HepG2 (cell line): ENCODE measurements around the gene NOS2. TPM values are rescaled to one million over a fixed set of nuclear protein-coding genes. Genes with fewer than 3 reads are reported as not detected.
"Not testable (repeated sequence)": the region's sequence is repeated elsewhere in the genome, so short reads cannot be mapped to it uniquely, and the experiment has no call there.

Experiments
- ATAC-seq: fragments of 200-7000 bp; cut with Tn5 transposase; 3 replicates; pipeline ENCODE4 v1.9.1; 2020; ENCODE audit warnings: mild to moderate bottlenecking, moderate library complexity
- BruUV-seq: library from RNA; stranded (reverse); fragments of 400-500 nt; replicated peaks from 2 replicates; lab custom pipeline; 2021; lab: Mats Ljungman, UMichigan
- CTCF ChIA-PET: fragments of 300-600 bp; formaldehyde crosslinking; extraction: SDS; loops from one replicate; lab custom pipeline; 2021; ENCODE audit warnings: low total read pairs, inconsistent platforms, low intra/inter-chr PET ratio; lab: Yijun Ruan, JAX
- POLR2A ChIA-PET: fragments of 350-600 bp; sonication (Branson Sonifier 250); formaldehyde crosslinking; loops from one replicate; lab custom pipeline; 2020; ENCODE audit warnings: antibody characterized with exemption, inconsistent platforms; lab: Yijun Ruan, JAX
- DNase-seq: peaks from one replicate; pipeline ENCODE4 v3.0.0-alpha.2; 2015; ENCODE audit warnings: low spot score
- FAIRE-seq: peaks from 3 replicates; lab custom pipeline; 2011; peaks lifted over from hg19 to GRCh38; lab: Jason Lieb, UNC
- H2AFZ ChIP-seq: one replicate; pipeline ENCODE4 v1.6.1; 2011; ENCODE audit warnings: low read length, inconsistent platforms
- H3K27ac ChIP-seq: fragments of 300-600 bp; 3 replicates; pipeline ENCODE4 v1.8.0; 2011; ENCODE audit warnings: mixed run types, mild to moderate bottlenecking, mixed read lengths, low read length, inconsistent platforms; ENCODE audit not compliant: insufficient read depth; ENCODE audit errors: extremely low read length
- H3K27me3 ChIP-seq, 2 experiments: fragments of 200-600 bp in 1 of 2; 2 replicates in 1 of 2; 3 replicates in 1 of 2; pipeline versions ENCODE4 v1.6.0 to v1.8.0; 2011; ENCODE audit warnings: low read length in 2 of 2, mild to moderate bottlenecking in 2 of 2, moderate library complexity in 2 of 2, inconsistent platforms in 1 of 2; ENCODE audit not compliant: insufficient read depth in 2 of 2, control insufficient read depth in 1 of 2
- H3K36me3 ChIP-seq, 2 experiments: fragments of 200-600 bp in 1 of 2; replicated peaks in 1 of 2; 2 replicates in 1 of 2; 3 replicates in 1 of 2; pipeline versions ENCODE4 v1.5.1 to v1.8.0; 2011; ENCODE audit warnings: low read length in 2 of 2, inconsistent platforms in 1 of 2; ENCODE audit not compliant: insufficient read depth in 2 of 2, control insufficient read depth in 1 of 2
- H3K4me1 ChIP-seq: 2 replicates; pipeline ENCODE4 v1.5.1; 2012; ENCODE audit warnings: low read length, inconsistent platforms; ENCODE audit not compliant: insufficient read depth
- H3K4me2 ChIP-seq: 2 replicates; pipeline ENCODE4 v1.6.0; 2011; ENCODE audit warnings: low read depth, low read length, inconsistent platforms
- H3K4me3 ChIP-seq, 3 experiments: fragments of 200-600 bp in 1 of 3; sonication (generic), shearing (Covaris generic) in 1 of 3; replicated peaks in 1 of 3; 2 replicates each; pipeline ENCODE4 v1.5.1; 2011 to 2016; ENCODE audit warnings: low read length in 3 of 3, inconsistent platforms in 2 of 3, low read depth in 2 of 3, mild to moderate bottlenecking in 2 of 3, control low read depth in 1 of 3, mixed read lengths in 1 of 3; ENCODE audit not compliant: insufficient read depth in 1 of 3
- H3K79me2 ChIP-seq: one replicate; pipeline ENCODE4 v1.6.1; 2011; ENCODE audit warnings: low read length, inconsistent platforms; ENCODE audit not compliant: insufficient read depth
- H3K9ac ChIP-seq: 2 replicates; pipeline ENCODE4 v1.6.0; 2011; ENCODE audit warnings: mild to moderate bottlenecking, low read depth, low read length, inconsistent platforms; ENCODE audit not compliant: insufficient read depth
- H3K9me3 ChIP-seq: 2 replicates; pipeline ENCODE4 v1.5.1; 2012; ENCODE audit warnings: mild to moderate bottlenecking, low read length
- H4K20me1 ChIP-seq: 2 replicates; pipeline ENCODE4 v1.6.0; 2011; ENCODE audit warnings: inconsistent platforms, mild to moderate bottlenecking, low read length, moderate library complexity; ENCODE audit not compliant: insufficient read depth
- KDM2A ChIP-seq: sonication (generic); formaldehyde crosslinking; IDR thresholded peaks from 2 replicates; pipeline ENCODE4 v1.4.0; 2020; ENCODE audit warnings: low read depth, missing genetic modification reagents, borderline replicate concordance
- KDM5B ChIP-seq: sonication (generic); formaldehyde crosslinking; IDR thresholded peaks from 2 replicates; pipeline ENCODE4 v1.4.0; 2020; ENCODE audit warnings: missing genetic modification reagents, mild to moderate bottlenecking, borderline replicate concordance
- NFYB ChIP-seq: sonication (generic); formaldehyde crosslinking; IDR thresholded peaks from 2 replicates; pipeline ENCODE4 v1.4.0; 2020; ENCODE audit warnings: missing genetic modification reagents
- SRY ChIP-seq: sonication (generic); formaldehyde crosslinking; IDR thresholded peaks from 2 replicates; pipeline ENCODE4 v1.8.0; 2022; ENCODE audit warnings: mild to moderate bottlenecking, missing genetic modification reagents
- U2AF1 ChIP-seq: fragments of 200-400 bp; formaldehyde crosslinking; optimal IDR thresholded peaks from 2 replicates; pipeline ENCODE3; 2017; ENCODE audit warnings: mild to moderate bottlenecking, low read depth, low read length
- ZBTB4 ChIP-seq: sonication (generic); formaldehyde crosslinking; IDR thresholded peaks from 2 replicates; pipeline ENCODE4 v1.4.0; 2020; ENCODE audit warnings: missing genetic modification reagents, mild to moderate bottlenecking, borderline replicate concordance
- ZNF383 ChIP-seq: sonication (generic); formaldehyde crosslinking; IDR thresholded peaks from 2 replicates; pipeline ENCODE4 v1.4.0; 2020; ENCODE audit warnings: missing genetic modification reagents, mild to moderate bottlenecking, borderline replicate concordance
- ZNF773 ChIP-seq: sonication (generic); formaldehyde crosslinking; IDR thresholded peaks from 2 replicates; pipeline ENCODE4 v1.4.0; 2020; ENCODE audit warnings: missing genetic modification reagents, borderline replicate concordance
- ZNF788 ChIP-seq: sonication (generic); formaldehyde crosslinking; IDR thresholded peaks from 2 replicates; pipeline ENCODE4 v1.5.0; 2020; ENCODE audit warnings: mild to moderate bottlenecking, missing genetic modification reagents, borderline replicate concordance
- WGBS: methylation state at CpG from one replicate; pipeline ENCODE4 v1.1.6; 2017; ENCODE audit warnings: low lambda C conversion rate; 5-methylcytosine and 5-hydroxymethylcytosine counted together
- in situ Hi-C: cut with HindIII; loops from 2 replicates; pipeline ENCODE4 v1.10.0; 2017; ENCODE audit warnings: low pct_unique_long_range_greater_than_20kb; ENCODE audit not compliant: extremely low pct_ligation_motif_present
- intact Hi-C: fragments of 100-400 bp; cut with micrococcal nuclease; formaldehyde crosslinking; loops from one replicate; pipeline ENCODE4 v1.10.0; 2022; ENCODE audit not compliant: unreplicated experiment
- polyA plus RNA-seq, 8 experiments: library from polyadenylated mRNA; depleted of rRNA in 3 of 8; stranded (reverse) in 7 of 8; unstranded in 1 of 8; fragments of >200 nt; fragmentation: Illumina TruSeq in 4 of 8; extraction: Trizol in 4 of 8; gene quantifications; 2 replicates each; pipeline versions ENCODE4 v1.2.1 to v1.2.3, GENCODE V29; 2011 to 2016; ENCODE audit warnings: low read depth in 4 of 8, missing spikeins in 1 of 8, mixed read lengths in 1 of 8; ENCODE audit not compliant: insufficient read depth in 1 of 8
- total RNA-seq, 5 experiments: library from RNA; depleted of rRNA; stranded (reverse); fragments of >200 nt; fragmentation: Illumina TruSeq; extraction: Trizol; gene quantifications; 2 replicates each; pipeline ENCODE4 v1.2.3, GENCODE V29; 2016; ENCODE audit warnings: low read depth in 1 of 5
- TF ChIP-seq, protein P1 (sequence below): sonication (generic); formaldehyde crosslinking; IDR thresholded peaks from 2 replicates; pipeline ENCODE4 v1.9.0; 2021; ENCODE audit warnings: missing genetic modification reagents, mild to moderate bottlenecking, borderline replicate concordance

The NOS2 gene
- total and polyA plus RNA-seq, 2 of the 13 experiments (the other 11 are each of a cell fraction or from before 2014, with no cell fraction given): 0.02 TPM; not detected in 1

DNA sequence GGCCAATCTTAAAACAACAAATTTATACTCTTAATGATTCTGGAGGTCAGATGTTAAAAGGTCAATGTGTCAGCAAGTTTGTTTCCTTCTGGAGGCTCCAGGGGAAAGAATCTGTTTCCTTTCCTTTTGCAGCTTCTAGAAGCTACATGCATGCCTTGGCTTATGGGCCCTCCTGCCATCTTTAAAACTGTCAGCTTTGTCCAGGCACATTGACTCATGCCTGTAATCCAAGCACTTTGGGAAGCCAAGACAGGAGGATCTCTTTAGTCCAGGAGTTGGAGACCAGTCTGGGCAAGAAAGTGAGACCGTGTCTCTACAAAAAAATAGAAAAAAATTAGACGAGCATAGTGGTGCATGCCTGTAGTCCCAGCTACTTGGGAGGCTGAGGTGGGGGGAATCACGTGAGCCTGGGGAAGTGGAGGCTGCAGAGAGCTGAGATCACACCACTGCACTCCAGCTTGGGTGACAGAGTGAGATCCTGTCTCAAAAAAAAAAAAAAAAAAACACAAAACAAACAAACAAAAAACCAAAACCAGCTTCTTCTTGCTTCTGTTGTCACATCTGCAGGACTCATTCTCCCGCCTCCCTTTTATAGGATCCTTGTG is 58.3 kb downstream of the NOS2 start (continued):
- TF ChIP-seq U2AF1: no peak

GRCh38 chr17:27741361-27741861 is 58.9 kb downstream of the NOS2 start:
- no peaks in the 10 kb centered on the region for H3K4me1 ChIP-seq
- no peaks in the 10 kb centered on the region for H4K20me1 ChIP-seq
- ATAC-seq (no peak), DNase-seq (no peak), FAIRE-seq (no peak)
- H3K27me3 ChIP-seq: no peaks in the 10 kb centered on the region; a peak in 1 of 5 replicates
- no TSS peak for BruUV-seq
- no peak overlapping the region for H3K27ac ChIP-seq
- H3K36me3 ChIP-seq: no peaks in the 10 kb centered on the region
- H3K4me2 ChIP-seq: no peak overlapping the region
- H3K79me2 ChIP-seq: no peaks in the 10 kb centered on the region
- TF ChIP-seq KDM2A (CRISPR knock-in tag): no peak
- no peak for TF ChIP-seq ZBTB4 (CRISPR knock-in tag)
- TF ChIP-seq NFYB: no peak
- TF ChIP-seq, protein P1, sequence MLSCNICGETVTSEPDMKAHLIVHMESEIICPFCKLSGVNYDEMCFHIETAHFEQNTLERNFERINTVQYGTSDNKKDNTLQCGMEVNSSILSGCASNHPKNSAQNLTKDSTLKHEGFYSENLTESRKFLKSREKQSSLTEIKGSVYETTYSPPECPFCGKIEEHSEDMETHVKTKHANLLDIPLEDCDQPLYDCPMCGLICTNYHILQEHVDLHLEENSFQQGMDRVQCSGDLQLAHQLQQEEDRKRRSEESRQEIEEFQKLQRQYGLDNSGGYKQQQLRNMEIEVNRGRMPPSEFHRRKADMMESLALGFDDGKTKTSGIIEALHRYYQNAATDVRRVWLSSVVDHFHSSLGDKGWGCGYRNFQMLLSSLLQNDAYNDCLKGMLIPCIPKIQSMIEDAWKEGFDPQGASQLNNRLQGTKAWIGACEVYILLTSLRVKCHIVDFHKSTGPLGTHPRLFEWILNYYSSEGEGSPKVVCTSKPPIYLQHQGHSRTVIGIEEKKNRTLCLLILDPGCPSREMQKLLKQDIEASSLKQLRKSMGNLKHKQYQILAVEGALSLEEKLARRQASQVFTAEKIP: no peak
- no peak for TF ChIP-seq ZNF788
- no peak for TF ChIP-seq ZNF383 (CRISPR knock-in tag)
- TF ChIP-seq SRY (CRISPR knock-in tag): no peak
- TF ChIP-seq KDM5B (CRISPR knock-in tag): no peak
- no peak for TF ChIP-seq ZNF773 (CRISPR knock-in tag)
- H3K9me3 ChIP-seq: no peaks in the 10 kb centered on the region
- H3K9ac ChIP-seq: no peak overlapping the region
- no peak overlapping the region for H2AFZ ChIP-seq
- intact Hi-C loops (no loop called here), in situ Hi-C loops (no loop called here)
- POLR2A ChIA-PET: no interaction called here
- 20% methylated on average over 8 of the region's 9 CpGs for WGBS
- no peak overlapping the region for H3K4me3 ChIP-seq
- CTCF ChIA-PET: no interaction called here

DNA sequence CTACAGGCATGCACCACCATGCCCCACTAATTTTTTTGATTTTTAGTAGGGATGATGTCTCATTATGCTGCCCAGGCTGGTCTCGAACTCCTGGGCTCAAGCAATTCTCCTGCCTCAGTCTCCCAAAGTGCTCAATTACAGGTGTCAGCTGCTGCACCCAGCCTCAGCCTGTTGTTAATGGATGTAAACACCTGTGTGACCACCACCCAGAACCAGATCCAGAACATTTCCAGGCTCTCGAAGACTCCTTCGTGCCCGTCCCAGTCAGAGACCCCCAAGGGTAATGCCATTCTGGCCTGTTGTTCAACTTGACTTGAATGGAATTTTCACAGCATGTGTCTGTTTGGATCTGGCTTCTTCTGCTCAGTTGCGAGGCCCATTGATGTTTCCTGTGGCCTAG is 59.8 kb downstream of the NOS2 start:
- FAIRE-seq, intact Hi-C loops, H3K36me3 ChIP-seq, DNase-seq, ATAC-seq, H3K27me3 ChIP-seq, H4K20me1 ChIP-seq, H3K4me3 ChIP-seq, H3K27ac ChIP-seq, BruUV-seq, H3K9ac ChIP-seq, H3K4me1 ChIP-seq, in situ Hi-C loops, H3K9me3 ChIP-seq, POLR2A ChIA-PET, H3K4me2 ChIP-seq, H2AFZ ChIP-seq, H3K79me2 ChIP-seq, CTCF ChIA-PET: not testable (repeated sequence)
- 12% methylated on average over 3 of the region's 5 CpGs for WGBS
